Activated T-cell treated with anti-CD3 and anti-CD28 coated beads, Interleukin-2, amount 50 U/mL, for 48 hours (primary cell): ENCODE measurements around the gene BNIP3.
"Not testable (repeated sequence)": the region's sequence is repeated elsewhere in the genome, so short reads cannot be mapped to it uniquely, and the experiment has no call there.

Source experiments
- DNase-seq, 2 experiments: peaks; one replicate each; pipeline ENCODE4 v3.0.0-alpha.2; 2020

BNIP3 gene

DNA sequence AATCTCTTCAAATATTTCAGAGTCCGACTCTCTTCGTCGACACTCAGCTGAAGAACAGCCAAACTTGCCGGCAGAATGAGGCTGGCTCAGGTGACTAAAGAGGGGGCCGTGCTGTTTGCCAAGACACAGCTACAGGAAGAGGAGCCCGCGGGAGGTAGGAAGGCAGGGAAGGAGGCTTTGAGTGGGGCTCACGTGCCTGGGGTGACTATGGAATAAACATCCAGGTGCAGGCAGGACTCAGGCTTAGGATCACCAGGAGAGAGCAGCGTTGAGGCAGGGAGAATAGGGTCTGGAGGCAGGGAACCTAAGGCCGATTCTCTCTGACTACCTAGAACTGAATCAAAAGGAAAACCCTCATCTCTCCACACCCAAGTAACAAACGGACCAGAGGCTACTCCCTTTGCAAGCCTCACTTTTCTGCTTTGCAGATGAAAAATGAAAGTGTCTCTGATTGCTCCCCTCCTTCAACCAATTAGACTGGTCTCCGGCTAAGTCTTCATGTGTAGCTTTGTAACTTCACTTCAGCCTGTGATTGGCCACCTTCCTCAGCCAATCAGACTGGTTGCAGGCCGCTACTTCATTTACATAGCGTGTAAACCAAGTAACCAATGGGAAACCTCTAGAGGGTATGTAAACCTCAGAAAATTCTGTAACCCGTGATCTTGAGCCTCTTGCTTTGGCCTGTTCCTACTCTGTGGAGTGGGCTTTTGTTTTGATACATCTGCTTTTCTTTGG lies 19.7 kb upstream of the BNIP3 start:
- DNase-seq = no peak

DNA sequence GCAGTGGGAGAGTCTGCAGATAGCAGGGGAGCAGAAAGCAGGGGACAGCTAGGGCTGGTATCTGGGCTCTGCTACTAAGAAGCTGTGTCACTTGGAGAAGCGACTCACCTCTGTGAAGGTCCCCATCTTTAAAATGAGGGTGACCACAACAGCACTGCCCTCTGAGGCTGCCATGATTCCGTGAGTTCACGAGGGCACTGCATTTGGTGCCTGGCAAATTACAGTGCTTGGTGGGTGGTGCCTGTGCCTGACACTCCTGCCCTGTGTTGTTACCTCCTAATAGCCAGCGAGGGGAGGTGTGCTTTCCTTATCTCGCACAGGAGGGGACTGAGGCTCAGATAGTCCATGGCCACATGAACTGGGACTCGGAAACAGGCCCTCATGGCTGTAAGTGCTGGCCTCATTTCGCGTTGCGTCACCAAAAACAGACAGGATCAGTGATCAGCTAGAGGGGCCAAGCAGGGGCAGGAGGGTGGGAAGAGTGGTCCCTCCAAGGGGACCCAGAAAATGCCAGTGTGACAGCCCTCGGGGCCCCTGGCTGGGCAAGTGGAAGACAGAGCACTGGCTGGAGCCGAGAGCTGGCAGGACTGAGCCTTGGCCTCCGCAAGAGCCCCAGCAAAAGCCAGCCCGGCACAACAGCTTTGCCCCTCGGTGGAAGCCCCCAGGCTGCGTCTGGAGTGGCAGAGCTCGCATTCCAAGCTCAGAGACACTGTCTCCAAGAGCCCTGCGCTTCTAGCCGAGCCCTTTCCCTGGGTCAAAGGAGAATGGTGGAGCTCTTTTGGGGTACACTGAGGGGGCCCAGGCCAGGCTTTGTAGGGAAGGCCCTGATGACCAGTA lies 17.3 kb upstream of the BNIP3 start:
- DNase-seq = no peak

DNA sequence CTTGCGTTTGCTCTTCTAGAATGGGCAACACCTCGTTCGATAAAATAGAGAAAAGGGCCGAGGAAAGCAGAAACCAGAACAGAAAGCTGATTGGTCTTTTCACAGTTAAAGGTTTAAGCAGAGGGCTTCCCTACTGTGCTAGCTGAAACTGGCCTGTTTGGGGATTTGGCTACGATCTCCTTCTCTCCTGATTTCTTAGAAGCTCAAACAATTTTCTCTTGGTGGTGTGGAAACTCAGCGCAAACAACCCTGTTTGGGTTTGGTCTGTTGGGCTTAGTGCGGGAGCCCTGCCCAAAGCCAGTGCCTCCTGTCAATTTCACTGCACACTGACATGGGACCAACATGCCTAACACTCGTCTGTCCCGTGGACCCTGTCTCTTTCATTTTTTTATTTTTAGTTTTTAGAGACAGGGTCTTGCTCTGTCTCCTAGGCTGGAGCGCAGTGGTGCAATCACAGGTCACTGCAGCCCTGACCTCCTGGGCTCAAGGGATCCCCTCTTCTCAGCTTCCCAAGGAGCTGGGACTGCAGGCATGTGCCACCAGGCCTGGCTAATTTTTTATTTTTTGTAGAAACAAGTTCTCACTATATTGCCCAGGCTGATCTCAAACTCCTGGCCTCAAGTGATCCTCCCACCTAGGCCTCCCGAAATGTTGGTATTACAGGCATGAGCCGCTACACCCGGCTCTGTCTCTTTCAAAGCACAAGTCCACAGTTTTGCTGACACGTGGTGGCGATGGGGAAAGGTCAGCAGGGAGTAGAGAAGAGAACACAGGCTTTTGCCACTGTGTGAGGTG lies 16.5 kb upstream of the BNIP3 start:
- DNase-seq = no peak

DNA sequence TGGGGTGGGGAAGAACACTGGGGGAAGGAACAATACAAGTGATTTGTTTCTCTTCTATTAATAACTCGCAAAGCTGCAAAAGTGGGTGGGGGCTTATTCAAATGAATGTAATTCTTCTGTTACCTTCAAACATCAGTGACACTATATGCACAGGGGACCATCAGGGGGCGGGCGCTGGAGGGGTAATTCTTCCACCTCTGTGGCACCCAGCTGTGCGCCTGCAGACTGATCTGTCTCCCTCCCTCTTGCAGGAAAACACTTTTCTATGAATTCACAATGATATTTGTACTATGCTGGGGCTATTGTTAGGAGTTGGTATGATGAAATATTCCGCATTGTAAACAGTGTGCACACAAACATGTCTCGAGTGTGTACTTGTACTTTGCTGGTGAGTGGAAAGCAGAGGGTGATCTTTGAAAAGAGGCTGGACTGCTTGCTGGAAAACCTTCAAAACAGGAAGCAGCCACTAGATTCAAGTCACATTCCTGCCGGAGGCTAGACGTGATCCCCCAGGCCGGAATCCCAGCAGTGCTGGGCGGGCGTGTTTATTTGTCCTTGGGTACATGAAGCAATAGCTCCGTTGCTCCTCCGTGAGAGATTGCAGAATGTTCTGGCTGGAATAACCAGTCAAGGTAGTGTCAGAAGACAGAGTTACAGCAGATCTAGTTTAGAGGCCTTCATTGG lies 15.8 kb upstream of the BNIP3 start:
- no peak for DNase-seq

DNA sequence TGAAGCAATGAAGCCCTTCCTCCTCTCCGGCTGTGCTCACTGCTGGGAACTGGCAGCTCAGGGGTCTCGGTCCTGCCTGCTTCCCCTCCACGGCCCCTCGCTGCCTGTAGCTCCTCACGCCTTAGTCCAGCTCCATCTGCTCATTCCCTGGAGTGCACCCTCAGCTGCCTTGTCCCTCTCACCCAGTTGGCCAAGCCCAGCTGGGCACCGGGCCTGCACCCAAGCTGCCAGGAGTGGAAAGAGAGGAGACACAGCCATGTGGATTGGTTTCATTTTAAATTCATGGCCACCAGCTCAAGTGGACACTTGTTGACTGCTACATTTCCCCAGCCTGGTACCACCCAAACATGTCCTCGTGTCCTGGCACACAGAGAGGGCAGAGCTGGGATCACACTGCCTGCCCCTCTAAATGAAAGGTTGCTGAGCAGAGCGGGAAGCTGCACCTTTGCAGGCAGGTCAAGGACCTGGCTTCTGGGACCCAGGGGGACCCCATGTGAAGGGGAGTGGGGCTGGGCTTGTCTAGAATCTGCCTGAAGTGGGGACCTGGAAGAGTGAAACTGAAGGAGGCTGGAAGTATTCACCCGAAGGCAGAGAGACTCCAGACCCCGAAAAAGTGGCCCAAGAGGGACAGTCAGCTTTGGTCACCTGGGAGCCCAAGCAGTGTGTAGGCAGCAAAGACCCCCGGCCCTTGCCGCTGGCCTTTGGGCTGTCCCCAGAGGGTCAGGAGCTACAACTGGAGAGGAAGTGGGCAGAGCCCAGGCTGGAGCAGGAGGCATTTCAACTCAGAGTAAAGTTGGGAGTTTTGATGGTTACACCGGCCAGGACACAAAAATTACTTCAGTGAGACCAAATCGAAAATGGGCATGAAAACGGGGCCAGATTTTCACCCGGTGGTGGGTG lies 15.0 kb upstream of the BNIP3 start:
- DNase-seq = no peak

DNA sequence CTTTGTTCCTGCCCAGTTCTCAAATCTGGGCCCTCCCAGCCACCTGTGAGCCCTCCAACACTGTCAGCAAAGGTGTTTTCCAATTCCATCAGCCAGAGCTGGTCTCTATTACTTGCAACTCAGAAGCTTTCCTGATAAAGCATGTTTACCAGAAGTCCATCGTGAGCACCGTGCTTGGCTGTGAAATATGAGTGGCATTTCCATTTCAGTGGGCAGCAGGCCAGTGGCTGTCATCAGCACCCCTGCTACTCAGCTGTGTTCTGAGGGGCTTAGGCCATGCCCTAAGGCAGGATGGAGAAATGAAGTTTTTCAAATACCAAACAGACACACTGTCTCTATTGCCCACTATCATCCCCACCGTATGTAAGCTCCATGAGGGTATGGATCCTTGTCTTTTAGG lies 12.7 kb upstream of the BNIP3 start:
- DNase-seq = no peak

- DNase-seq = no peak
Observed at GRCh38 chr10:131993275-131993674, 11.6 kb upstream of the BNIP3 start.

DNA sequence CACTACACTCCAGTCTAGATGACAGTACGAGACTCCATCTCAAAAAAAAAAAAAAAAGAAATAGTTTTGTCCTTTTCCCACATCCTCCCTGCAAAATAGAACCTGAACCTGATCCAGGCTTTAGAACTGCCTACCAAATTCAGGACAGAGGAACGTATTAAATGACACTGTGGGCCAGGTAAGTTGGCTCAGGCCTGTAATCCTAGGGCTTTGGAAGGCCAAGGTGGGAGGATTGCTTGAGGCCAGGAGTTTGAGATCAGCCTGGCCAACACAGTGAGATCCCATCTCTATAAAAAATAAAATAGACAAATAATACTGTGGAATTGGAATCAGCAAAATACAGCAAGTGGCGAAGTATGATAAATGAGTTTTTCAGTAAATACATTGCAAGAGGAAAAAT lies 10.0 kb upstream of the BNIP3 start:
- no peak for DNase-seq

- DNase-seq = not testable (repeated sequence)
Observed at GRCh38 chr10:131987786-131988185, 6.1 kb upstream of the BNIP3 start.

- DNase-seq = not testable (repeated sequence)
Observed at GRCh38 chr10:131987301-131987700, 5.6 kb upstream of the BNIP3 start.

DNA sequence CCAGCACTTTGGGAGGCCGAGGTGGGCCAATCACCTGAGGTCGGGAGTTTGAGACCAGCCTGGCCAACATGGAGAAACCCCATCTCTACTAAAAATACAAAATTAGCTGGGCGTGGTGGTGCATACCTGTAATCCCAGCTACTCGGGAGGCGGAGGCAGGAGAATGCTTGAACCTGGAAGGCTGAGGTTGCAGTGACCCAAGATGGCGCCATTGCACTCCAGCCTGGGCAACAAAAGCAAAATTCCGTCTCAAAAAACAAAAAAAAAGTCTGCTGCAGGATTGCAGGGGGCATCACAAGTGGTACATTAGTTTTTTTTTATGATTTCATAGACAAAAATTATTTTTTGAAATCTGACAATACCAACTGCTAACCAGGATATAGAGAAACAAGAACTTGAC lies 5.1 kb upstream of the BNIP3 start:
- not testable (repeated sequence) for DNase-seq

DNA sequence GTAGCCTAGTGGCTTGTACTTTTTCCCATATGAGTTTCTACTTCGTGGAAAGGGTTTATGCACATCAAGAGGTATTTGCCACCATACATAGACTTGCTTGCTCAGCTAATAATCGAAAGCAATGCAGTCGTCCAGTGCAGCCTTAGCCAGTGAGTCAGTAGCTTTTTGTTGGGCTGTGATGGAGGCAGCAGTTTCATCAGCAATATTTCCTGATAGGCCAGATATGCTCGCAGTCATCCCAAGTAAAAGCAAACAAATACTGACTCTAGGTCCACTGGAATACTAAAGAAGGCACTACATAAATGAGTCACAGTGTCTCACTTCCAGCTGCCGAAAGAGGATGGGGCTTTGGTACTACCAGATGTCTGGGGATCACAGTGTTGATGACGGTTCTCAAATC lies 2.1 kb upstream of the BNIP3 start:
- no peak for DNase-seq

GRCh38 chr10:131982796-131983195 lies 1.1 kb upstream of the BNIP3 start:
- no peak for DNase-seq

GRCh38 chr10:131982185-131982756 lies 548 bp upstream of the BNIP3 start:
- no peak for DNase-seq

DNA sequence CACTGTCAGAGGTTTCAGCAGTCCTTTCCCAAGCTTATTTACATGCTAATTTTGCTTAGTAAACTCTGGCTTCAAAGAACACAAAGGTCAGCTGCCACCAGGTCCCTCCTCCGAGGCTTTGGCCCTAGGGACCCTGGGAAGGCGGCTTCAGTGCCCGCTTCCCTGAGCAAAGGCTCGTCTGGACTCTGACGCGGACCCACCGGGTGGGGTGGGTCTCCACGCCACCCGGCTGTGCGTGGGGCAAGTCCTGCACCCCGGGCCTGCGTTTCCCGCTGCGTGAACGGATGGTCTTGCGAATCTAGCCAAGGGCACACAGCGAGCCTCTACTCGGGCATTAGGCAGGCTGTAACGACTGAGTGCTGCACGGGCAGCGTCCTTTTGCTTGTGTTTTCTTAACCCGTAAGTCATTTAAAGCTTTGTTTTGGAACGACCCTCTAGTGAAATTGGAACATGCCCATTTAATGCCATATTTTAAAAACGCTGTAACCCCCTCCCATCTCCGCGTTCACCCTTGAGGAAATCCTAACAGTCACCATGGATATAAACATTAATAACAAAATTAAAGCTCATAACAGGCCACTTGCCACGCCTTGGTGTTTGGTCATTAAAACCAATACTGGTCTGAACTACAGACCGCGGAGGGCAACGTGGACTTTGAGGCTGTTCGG lies 828 bp downstream of the BNIP3 start:
- peak in 1 of 2 experiments; percentile 37 for DNase-seq

GRCh38 chr10:131980321-131980720 lies 1.4 kb downstream of the BNIP3 start:
- DNase-seq = no peak

GRCh38 chr10:131979821-131980270 lies 1.9 kb downstream of the BNIP3 start:
- no peak for DNase-seq

DNA sequence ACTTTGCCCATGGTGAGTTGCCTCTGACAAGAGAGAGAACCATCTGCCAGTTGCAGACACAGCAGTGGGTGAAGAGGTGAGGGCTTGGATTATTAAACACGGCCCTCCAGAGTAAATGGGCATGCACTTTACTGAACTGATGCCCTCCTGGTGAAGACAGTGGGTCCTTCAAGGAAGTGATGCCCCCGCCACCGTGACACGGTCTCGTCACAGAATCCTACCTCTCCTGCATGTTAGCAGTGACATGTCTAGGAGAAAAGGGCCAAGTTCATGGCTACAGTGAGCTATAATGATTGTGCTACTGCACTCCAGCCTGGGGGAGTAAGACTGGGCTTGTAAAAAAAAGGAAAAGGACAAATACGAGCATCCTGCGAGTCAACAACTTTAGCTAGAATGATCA lies 2.4 kb downstream of the BNIP3 start:
- DNase-seq = no peak

GRCh38 chr10:131978851-131979250 lies 2.9 kb downstream of the BNIP3 start:
- no peak for DNase-seq

GRCh38 chr10:131978366-131978765 lies 3.4 kb downstream of the BNIP3 start:
- no peak for DNase-seq
